K562 (cell line): ENCODE measurements around the gene LTBP2. TPM values are rescaled to one million over a fixed set of nuclear protein-coding genes. Genes with fewer than 3 reads are reported as not detected.
A peak's percentile ranks its signal among the peaks of the same experiment; 100 is the strongest.

Experiments
- CHCHD3 ChIP-seq: fragments of 250-450 bp; sonication (Bioruptor Pico); IDR thresholded peaks from 2 replicates; pipeline ENCODE4 v2.1.2; 2022; ENCODE audit warnings: mild to moderate bottlenecking
- CREM ChIP-seq: IDR thresholded peaks from 2 replicates; pipeline ENCODE4 v1.6.1; 2014; ENCODE audit warnings: antibody characterized with exemption, low read depth
- HMG20A ChIP-seq: fragments of 450-650 bp; formaldehyde crosslinking; conservative IDR thresholded peaks from 2 replicates; pipeline ENCODE4 v1.4.0; 2020; ENCODE audit warnings: mild to moderate bottlenecking, mixed read lengths
- KDM1A ChIP-seq, 2 experiments: fragments of 450-650 bp; IDR thresholded peaks; 2 replicates each; pipeline ENCODE4 v1.6.1; 2016; ENCODE audit warnings: mild to moderate bottlenecking in 2 of 2
- LARP7 ChIP-seq: fragments of 450-650 bp; IDR thresholded peaks from 2 replicates; pipeline ENCODE4 v1.6.1; 2016
- MTA2 ChIP-seq: fragments of 450-650 bp; IDR thresholded peaks from 2 replicates; pipeline ENCODE4 v1.6.1; 2016; ENCODE audit warnings: low read depth
- NFIX ChIP-seq: fragments of 250-450 bp; sonication (Bioruptor Pico); IDR thresholded peaks from 2 replicates; pipeline ENCODE4 v1.4.0; 2020; ENCODE audit warnings: low read depth, mild to moderate bottlenecking, moderate library complexity
- SAFB ChIP-seq: fragments of 200-400 bp; formaldehyde crosslinking; IDR thresholded peaks from 2 replicates; pipeline ENCODE4 v1.6.1; 2017; ENCODE audit warnings: low read depth, low read length, borderline replicate concordance
- SMAD1 ChIP-seq: fragments of 150-350 bp; IDR thresholded peaks from 2 replicates; pipeline ENCODE4 v1.6.1; 2014; ENCODE audit warnings: low read length, low read depth; ENCODE audit not compliant: partially characterized antibody
- SMARCC2 ChIP-seq: fragments of 450-650 bp; IDR thresholded peaks from 2 replicates; pipeline ENCODE4 v1.6.1; 2017; ENCODE audit warnings: antibody characterized with exemption, moderate library complexity, mild to moderate bottlenecking, low read depth
- ZNF174 ChIP-seq: fragments of 250-450 bp; sonication (Bioruptor Pico); IDR thresholded peaks from 2 replicates; pipeline ENCODE4 v1.4.0; 2020; ENCODE audit warnings: mild to moderate bottlenecking
- ZNF253 ChIP-seq: fragments of 250-450 bp; sonication (Bioruptor Pico); conservative IDR thresholded peaks from 2 replicates; pipeline ENCODE4 v1.6.1; 2021; ENCODE audit warnings: mild to moderate bottlenecking
- ZNF274 ChIP-seq: IDR thresholded peaks from 2 replicates; pipeline ENCODE4 v1.6.1; 2011; ENCODE audit warnings: low read depth, mild to moderate bottlenecking, low read length, moderate library complexity, borderline replicate concordance
- ZNF316 ChIP-seq: fragments of 450-650 bp; IDR thresholded peaks from 2 replicates; pipeline ENCODE4 v1.6.1; 2016
- ZNF75A ChIP-seq: fragments of 450-650 bp; formaldehyde crosslinking; IDR thresholded peaks from 2 replicates; pipeline ENCODE4 v1.4.0; 2020; ENCODE audit warnings: mild to moderate bottlenecking
- polyA plus RNA-seq, 8 experiments: library from polyadenylated mRNA; depleted of rRNA in 4 of 8; stranded (reverse) in 5 of 8; unstranded in 3 of 8; fragments of >200 nt; fragmentation: Nextera tagmentation in 2 of 8; fragmentation: Illumina TruSeq in 1 of 8; extraction: Ambion mirVana in 2 of 8; extraction: Trizol in 1 of 8; gene quantifications; 2 replicates each; pipeline versions ENCODE4 v1.2.1 to v1.2.3, GENCODE V29; 2011 to 2014; ENCODE audit warnings: inconsistent platforms in 1 of 8, missing spikeins in 1 of 8
- total RNA-seq, 7 experiments: library from RNA; depleted of rRNA in 6 of 7; stranded (reverse); fragments of >200 nt in 6 of 7; fragmentation: Illumina TruSeq in 2 of 7; extraction: Trizol in 2 of 7; gene quantifications; 2 replicates each; pipeline versions ENCODE4 v1.2.1 to v1.2.3, GENCODE V29; 2011 to 2021; ENCODE audit warnings: low replicate concordance in 1 of 7
- TF ChIP-seq, protein P1 (sequence below): sonication (generic); formaldehyde crosslinking; IDR thresholded peaks from 2 replicates; pipeline ENCODE4 v1.8.0; 2022; ENCODE audit warnings: mild to moderate bottlenecking, missing genetic modification reagents
- TF ChIP-seq, protein P2 (sequence below): fragments of 250-450 bp; sonication (Bioruptor Pico); IDR thresholded peaks from 2 replicates; pipeline ENCODE4 v1.4.0; 2020
- TF ChIP-seq, protein P3 (sequence below): fragments of 150-350 bp; IDR thresholded peaks from 2 replicates; pipeline ENCODE4 v1.6.1; 2014; ENCODE audit warnings: low read depth, mild to moderate bottlenecking, low read length, borderline replicate concordance
- TF ChIP-seq, protein P4 (sequence below): fragments of 450-650 bp; IDR thresholded peaks from 2 replicates; pipeline ENCODE4 v1.6.1; 2016; ENCODE audit warnings: missing biosample characterization, missing genetic modification characterization

LTBP2 gene
- total and polyA plus RNA-seq, 9 of the 15 experiments (the other 6 are each of a cell fraction or from before 2014, with no cell fraction given): under 0.01 to 0.18 (median 0.03) TPM; not detected in 3

DNA sequence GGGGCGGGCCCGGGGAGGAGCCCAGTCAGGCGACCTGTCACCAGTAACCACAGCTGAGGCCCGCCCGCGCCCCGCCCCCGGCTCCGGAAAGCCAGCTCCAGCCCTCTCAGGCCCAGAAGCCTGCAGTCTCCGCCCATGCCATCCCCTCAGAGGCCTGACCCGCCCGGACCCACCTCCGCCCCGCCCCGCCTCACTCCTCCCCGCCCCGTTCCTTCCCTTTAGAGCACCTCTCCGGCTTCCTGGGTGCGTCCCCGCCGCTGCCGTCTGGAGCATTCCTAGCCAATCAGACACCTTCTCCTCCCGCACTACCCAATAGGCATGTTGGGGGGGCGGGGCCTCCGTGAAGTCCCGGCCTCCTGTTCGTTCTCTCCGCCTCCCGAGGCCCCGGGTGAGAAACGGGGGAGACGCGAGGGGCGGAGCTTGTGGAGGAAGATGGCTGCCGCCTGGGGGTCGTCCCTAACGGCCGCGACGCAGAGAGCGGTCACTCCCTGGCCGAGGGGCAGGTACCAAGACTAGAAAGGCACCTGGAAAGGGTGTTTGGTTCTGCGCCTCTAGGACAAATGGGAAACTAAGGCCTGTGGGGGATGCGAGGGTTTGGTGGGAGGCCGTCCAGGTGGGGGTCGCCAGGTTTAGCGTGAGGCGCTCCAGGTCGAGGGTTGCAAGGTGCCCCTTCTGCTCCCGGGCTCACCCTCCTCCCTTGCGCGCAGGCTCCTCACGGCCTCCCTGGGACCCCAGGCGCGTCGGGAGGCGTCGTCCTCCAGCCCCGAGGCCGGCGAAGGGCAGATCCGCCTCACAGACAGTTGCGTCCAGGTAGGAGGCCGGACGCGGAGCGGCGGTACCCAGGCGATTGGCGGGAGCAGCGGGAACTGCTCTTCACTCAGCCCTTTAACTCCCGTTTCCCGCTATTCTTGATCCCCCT is 118.4 kb downstream of the LTBP2 start, which contains the start of gene ISCA2 (continued):
- TF ChIP-seq ZNF75A (CRISPR knock-in tag) (no peak), HMG20A (CRISPR knock-in tag) (no peak), SMARCC2 (no peak), ZNF316 (no peak), KDM1A (IDR thresholded peaks at IDR 0.05) (no peak), ZNF174 (CRISPR knock-in tag) (no peak), ZNF274 (no peak), ZNF253 (CRISPR knock-in tag) (no peak), CREM (0 out of 2 replicates have a peak, but pooled peaks have one; percentile 26), MTA2 (no peak), CHCHD3 (CRISPR knock-in tag) (no peak), LARP7 (no peak), NFIX (CRISPR knock-in tag) (no peak), SMAD1 (no peak), SAFB (no peak)
- TF ChIP-seq, protein P1, sequence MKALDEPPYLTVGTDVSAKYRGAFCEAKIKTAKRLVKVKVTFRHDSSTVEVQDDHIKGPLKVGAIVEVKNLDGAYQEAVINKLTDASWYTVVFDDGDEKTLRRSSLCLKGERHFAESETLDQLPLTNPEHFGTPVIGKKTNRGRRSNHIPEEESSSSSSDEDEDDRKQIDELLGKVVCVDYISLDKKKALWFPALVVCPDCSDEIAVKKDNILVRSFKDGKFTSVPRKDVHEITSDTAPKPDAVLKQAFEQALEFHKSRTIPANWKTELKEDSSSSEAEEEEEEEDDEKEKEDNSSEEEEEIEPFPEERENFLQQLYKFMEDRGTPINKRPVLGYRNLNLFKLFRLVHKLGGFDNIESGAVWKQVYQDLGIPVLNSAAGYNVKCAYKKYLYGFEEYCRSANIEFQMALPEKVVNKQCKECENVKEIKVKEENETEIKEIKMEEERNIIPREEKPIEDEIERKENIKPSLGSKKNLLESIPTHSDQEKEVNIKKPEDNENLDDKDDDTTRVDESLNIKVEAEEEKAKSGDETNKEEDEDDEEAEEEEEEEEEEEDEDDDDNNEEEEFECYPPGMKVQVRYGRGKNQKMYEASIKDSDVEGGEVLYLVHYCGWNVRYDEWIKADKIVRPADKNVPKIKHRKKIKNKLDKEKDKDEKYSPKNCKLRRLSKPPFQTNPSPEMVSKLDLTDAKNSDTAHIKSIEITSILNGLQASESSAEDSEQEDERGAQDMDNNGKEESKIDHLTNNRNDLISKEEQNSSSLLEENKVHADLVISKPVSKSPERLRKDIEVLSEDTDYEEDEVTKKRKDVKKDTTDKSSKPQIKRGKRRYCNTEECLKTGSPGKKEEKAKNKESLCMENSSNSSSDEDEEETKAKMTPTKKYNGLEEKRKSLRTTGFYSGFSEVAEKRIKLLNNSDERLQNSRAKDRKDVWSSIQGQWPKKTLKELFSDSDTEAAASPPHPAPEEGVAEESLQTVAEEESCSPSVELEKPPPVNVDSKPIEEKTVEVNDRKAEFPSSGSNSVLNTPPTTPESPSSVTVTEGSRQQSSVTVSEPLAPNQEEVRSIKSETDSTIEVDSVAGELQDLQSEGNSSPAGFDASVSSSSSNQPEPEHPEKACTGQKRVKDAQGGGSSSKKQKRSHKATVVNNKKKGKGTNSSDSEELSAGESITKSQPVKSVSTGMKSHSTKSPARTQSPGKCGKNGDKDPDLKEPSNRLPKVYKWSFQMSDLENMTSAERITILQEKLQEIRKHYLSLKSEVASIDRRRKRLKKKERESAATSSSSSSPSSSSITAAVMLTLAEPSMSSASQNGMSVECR: no peak
- TF ChIP-seq, protein P2, sequence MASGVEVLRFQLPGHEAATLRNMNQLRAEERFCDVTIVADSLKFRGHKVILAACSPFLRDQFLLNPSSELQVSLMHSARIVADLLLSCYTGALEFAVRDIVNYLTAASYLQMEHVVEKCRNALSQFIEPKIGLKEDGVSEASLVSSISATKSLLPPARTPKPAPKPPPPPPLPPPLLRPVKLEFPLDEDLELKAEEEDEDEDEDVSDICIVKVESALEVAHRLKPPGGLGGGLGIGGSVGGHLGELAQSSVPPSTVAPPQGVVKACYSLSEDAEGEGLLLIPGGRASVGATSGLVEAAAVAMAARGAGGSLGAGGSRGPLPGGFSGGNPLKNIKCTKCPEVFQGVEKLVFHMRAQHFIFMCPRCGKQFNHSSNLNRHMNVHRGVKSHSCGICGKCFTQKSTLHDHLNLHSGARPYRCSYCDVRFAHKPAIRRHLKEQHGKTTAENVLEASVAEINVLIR: no peak
- TF ChIP-seq, protein P3, sequence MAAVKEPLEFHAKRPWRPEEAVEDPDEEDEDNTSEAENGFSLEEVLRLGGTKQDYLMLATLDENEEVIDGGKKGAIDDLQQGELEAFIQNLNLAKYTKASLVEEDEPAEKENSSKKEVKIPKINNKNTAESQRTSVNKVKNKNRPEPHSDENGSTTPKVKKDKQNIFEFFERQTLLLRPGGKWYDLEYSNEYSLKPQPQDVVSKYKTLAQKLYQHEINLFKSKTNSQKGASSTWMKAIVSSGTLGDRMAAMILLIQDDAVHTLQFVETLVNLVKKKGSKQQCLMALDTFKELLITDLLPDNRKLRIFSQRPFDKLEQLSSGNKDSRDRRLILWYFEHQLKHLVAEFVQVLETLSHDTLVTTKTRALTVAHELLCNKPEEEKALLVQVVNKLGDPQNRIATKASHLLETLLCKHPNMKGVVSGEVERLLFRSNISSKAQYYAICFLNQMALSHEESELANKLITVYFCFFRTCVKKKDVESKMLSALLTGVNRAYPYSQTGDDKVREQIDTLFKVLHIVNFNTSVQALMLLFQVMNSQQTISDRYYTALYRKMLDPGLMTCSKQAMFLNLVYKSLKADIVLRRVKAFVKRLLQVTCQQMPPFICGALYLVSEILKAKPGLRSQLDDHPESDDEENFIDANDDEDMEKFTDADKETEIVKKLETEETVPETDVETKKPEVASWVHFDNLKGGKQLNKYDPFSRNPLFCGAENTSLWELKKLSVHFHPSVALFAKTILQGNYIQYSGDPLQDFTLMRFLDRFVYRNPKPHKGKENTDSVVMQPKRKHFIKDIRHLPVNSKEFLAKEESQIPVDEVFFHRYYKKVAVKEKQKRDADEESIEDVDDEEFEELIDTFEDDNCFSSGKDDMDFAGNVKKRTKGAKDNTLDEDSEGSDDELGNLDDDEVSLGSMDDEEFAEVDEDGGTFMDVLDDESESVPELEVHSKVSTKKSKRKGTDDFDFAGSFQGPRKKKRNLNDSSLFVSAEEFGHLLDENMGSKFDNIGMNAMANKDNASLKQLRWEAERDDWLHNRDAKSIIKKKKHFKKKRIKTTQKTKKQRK: no peak
- TF ChIP-seq, protein P4, sequence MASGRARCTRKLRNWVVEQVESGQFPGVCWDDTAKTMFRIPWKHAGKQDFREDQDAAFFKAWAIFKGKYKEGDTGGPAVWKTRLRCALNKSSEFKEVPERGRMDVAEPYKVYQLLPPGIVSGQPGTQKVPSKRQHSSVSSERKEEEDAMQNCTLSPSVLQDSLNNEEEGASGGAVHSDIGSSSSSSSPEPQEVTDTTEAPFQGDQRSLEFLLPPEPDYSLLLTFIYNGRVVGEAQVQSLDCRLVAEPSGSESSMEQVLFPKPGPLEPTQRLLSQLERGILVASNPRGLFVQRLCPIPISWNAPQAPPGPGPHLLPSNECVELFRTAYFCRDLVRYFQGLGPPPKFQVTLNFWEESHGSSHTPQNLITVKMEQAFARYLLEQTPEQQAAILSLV (tag): no peak
